GM19452 (cell line): Measurements from ENCODE around the gene DDAH1.

Experiments
- ATAC-seq: cut with Tn5 transposase; IDR thresholded peaks from one replicate; pipeline ENCODE4 v1.9.1; 2021; ENCODE audit not compliant: unreplicated experiment

DDAH1 gene

GRCh38 chr1:85278853-85279314 lies 186.1 kb downstream of the DDAH1 start:
- no peak for ATAC-seq

DNA sequence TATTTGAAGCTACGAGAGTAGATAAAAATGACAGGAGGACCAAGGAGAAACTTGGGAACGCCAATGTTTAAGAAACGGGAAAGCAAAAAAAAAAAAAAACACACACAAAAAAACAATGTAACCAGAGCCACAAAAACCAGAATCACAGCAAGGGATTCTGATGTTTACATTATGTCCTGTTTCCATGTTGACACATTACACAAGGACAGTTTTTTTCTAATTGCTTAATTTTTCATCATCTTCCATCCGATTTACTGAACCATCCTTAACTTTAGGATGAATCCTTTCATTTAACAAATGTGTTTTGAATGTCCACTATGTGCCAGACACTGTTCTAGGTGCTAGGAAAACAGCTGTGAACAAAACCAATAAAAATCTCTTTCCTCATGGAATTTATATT lies 187.2 kb downstream of the DDAH1 start:
- ATAC-seq = no peak

- no peak for ATAC-seq
These were observed 187.8 kb downstream of the DDAH1 start for GRCh38 chr1:85276978-85277639.

GRCh38 chr1:85276215-85276977 lies 188.6 kb downstream of the DDAH1 start, which contains the start of gene BCL10:
Gene BCL10, minus strand, starts transcription at chr1:85276632. Its CDS starts 280 bp downstream, at chr1:85276352.
- peak; percentile 96 for ATAC-seq

DNA sequence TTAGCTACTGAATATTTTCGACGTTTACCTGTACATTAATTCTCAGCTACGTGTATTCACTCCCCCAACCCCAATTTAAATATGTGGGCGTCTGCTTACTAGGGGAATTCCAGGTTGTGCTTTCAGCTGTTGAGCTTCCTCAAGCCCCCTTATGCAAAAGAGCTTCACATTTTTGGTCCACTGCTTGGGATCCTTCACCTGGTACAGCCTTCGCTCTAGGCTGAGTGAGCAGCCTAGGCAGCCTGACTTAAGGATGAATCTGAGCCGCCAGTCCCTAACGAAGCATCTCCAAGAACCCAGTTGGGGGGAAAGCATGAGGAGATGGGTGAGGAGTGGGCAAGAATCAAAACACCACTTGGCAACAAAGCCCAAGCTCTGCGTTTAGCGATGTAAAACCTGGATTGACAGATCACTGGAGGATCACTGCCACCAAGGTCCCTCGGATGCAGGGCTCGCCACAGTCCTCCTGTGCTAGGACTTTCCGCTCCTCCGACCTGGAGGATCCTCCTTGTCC lies 189.2 kb downstream of the DDAH1 start:
- no peak for ATAC-seq

DNA sequence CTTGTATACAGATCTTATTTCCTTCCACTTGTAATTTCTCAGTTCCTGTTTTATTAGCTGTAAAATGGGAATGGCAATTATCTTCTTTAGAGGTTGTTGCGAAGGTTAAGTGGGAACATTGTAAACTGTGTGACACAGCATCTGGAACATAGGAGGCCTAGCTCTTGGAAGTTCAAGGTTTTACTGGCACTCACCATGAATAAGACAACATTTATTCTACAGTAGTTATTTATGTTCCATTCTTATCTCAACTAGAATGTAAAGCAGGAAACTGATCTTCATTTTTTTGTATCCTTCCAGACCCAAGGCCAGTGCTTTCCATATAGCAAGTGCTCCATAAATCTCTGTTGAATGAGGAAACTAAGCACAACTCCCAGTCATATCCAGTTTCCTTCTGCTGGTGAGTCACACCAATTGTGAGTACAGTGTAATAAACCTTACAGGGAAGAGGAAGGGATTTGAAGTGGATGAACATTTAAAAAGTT lies 189.9 kb downstream of the DDAH1 start:
- ATAC-seq = no peak

DNA sequence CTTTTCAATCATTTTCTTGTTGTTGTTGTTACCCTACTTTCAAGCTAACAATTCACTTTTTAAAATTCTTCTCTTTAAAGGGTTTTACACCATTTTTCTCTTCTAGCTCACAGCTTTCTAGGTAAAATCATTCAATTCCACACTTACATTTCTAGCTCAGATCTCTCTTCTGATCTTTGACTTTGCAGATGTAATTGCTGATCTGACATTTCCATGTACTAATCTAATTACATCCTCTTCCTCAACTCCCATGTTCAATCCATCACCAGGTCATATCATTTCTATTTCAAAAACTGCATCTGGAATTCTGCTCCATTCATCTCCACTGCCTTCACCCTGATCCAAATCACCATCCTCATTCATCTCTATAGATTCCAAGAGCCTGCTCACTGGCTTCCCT lies 191.6 kb downstream of the DDAH1 start:
- ATAC-seq = no peak

DNA sequence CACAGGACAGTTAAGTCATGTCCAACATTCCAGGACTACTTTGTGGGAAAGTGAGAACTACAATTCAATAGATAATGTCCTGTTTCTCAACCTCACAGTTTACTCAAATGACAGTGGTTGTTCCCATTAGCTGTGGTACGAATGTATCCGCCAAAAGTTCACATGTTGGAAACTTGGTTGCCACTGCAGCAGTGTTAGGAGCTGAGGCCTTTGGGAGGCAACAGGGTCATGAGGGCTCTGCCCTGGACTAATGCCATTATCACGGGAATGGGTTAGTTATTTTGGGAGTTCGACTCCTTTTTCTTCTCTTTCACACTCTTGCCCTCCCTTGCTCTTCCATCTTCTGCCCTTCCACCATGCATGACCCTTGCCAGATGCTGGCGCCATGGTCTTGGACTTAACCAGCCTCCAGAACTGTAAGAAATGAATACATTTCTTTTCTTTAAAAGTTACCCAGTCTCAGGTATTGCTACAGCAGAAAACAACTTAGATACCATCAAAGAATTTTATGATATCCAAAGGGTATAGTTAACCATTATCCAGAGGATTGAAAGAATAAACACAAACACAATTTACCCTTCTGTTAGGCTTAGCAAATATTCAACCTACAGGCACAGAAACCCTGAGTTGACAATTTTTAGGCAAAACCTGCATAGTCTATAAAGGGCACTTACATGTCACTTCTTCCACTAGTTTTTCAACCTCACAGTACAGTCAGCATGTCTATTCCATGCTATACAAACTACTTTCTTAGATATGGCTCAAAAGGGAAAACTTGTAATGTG lies 196.0 kb downstream of the DDAH1 start:
- no peak for ATAC-seq
